ENCODE data around the gene MAN2A1.

DNA sequence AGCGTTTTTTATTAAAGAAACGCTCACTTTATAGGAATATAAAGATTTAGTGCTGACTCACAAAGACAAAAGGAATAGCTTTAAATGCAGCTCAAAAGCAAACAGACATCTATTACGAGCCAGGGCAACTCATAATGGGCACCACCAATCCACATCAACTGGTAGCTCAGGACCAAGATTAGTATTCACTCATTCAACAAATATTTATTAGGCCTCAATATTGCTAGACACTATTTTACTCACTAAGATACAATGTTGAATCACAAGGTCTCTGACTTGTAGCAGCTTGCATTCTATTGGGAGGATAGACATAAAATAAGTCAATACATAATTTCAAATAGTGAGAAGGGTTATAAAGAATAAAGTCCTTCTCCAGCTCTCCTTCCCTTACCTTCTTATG, 8.0 kb upstream of the MAN2A1 start:
- TF ChIP-seq, protein P1, sequence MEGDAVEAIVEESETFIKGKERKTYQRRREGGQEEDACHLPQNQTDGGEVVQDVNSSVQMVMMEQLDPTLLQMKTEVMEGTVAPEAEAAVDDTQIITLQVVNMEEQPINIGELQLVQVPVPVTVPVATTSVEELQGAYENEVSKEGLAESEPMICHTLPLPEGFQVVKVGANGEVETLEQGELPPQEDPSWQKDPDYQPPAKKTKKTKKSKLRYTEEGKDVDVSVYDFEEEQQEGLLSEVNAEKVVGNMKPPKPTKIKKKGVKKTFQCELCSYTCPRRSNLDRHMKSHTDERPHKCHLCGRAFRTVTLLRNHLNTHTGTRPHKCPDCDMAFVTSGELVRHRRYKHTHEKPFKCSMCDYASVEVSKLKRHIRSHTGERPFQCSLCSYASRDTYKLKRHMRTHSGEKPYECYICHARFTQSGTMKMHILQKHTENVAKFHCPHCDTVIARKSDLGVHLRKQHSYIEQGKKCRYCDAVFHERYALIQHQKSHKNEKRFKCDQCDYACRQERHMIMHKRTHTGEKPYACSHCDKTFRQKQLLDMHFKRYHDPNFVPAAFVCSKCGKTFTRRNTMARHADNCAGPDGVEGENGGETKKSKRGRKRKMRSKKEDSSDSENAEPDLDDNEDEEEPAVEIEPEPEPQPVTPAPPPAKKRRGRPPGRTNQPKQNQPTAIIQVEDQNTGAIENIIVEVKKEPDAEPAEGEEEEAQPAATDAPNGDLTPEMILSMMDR (conservative IDR thresholded peaks at IDR 0.05; ENCODE audit: low read depth, low read length): no peak
- TF ChIP-seq EZH2 (IDR thresholded peaks at IDR 0.05; ENCODE audit: low read length, unreplicated experiment): no peak
